Endothelial cell of umbilical vein (primary cell): ENCODE data around the gene ATP6V1G3. TPM values are rescaled to one million over a fixed set of nuclear protein-coding genes. Genes with fewer than 3 reads are reported as not detected.
"Not testable (repeated sequence)": the region's sequence is repeated elsewhere in the genome, so short reads cannot be mapped to it uniquely, and the experiment has no call there.

Source experiments
- BruUV-seq: library from RNA; stranded (reverse); fragments of 400-500 nt; replicated peaks from 2 replicates; lab custom pipeline; 2021; lab: Mats Ljungman, UMichigan
- CTCF ChIA-PET: fragments of 300-600, 350-600 bp; sonication (Branson Sonifier 250); formaldehyde crosslinking; loops from one replicate; lab custom pipeline; 2021; ENCODE audit warnings: antibody characterized with exemption, inconsistent platforms; lab: Charles Lee
- POLR2A ChIA-PET: fragments of 300-600, 350-600 bp; sonication (Branson Sonifier 250); formaldehyde crosslinking; loops from one replicate; lab custom pipeline; 2021; ENCODE audit warnings: antibody characterized with exemption, inconsistent platforms; lab: Charles Lee
- DNase-seq: peaks from one replicate; pipeline ENCODE4 v3.0.0-alpha.2; 2011; ENCODE audit warnings: low read depth, low spot score
- FAIRE-seq: peaks from 2 replicates; lab custom pipeline; 2011; peaks lifted over from hg19 to GRCh38; lab: Jason Lieb, UNC
- H2AFZ ChIP-seq: 2 replicates; pipeline ENCODE4 v1.6.0; 2012; ENCODE audit warnings: low read depth, low read length, control low read depth, inconsistent platforms
- H3K27ac ChIP-seq: 2 replicates; pipeline ENCODE4 v1.5.1; 2011; ENCODE audit warnings: low read depth, mild to moderate bottlenecking, control low read depth, low read length, moderate library complexity; ENCODE audit not compliant: insufficient read depth
- H3K27me3 ChIP-seq, 2 experiments: 2 replicates each; pipeline versions ENCODE4 v1.6.0 to v1.6.1; 2011; ENCODE audit warnings: low read length in 2 of 2, mixed read lengths in 1 of 2; ENCODE audit not compliant: control insufficient read depth in 2 of 2, insufficient read depth in 2 of 2
- H3K36me3 ChIP-seq, 2 experiments: 2 replicates in 1 of 2; 3 replicates in 1 of 2; pipeline ENCODE4 v1.5.1; 2011; ENCODE audit warnings: low read length in 2 of 2, mild to moderate bottlenecking in 1 of 2, moderate library complexity in 1 of 2; ENCODE audit not compliant: control insufficient read depth in 2 of 2, insufficient read depth in 2 of 2; ENCODE audit errors: extremely low read depth in 1 of 2
- H3K4me1 ChIP-seq: 3 replicates; pipeline ENCODE4 v1.5.1; 2011; ENCODE audit warnings: mild to moderate bottlenecking, low read length; ENCODE audit not compliant: control insufficient read depth, insufficient read depth; ENCODE audit errors: extremely low read depth
- H3K4me2 ChIP-seq: 2 replicates; pipeline ENCODE4 v1.6.1; 2011; ENCODE audit warnings: low read length, control low read depth, mixed read lengths; ENCODE audit not compliant: insufficient read depth
- H3K4me3 ChIP-seq, 3 experiments: fragments of 200-600 bp in 1 of 3; sonication (generic), shearing (Covaris generic) in 1 of 3; replicated peaks in 1 of 3; 2 replicates each; pipeline ENCODE4 v1.5.1; 2011 to 2016; ENCODE audit warnings: control low read depth in 3 of 3, low read length in 3 of 3, mild to moderate bottlenecking in 2 of 3, inconsistent platforms in 1 of 3, low read depth in 1 of 3, moderate library complexity in 1 of 3; ENCODE audit not compliant: insufficient read depth in 1 of 3
- H3K79me2 ChIP-seq: 2 replicates; pipeline ENCODE4 v1.6.0; 2012; ENCODE audit warnings: low read length, inconsistent platforms; ENCODE audit not compliant: control insufficient read depth, insufficient read depth
- H3K9ac ChIP-seq: replicated peaks from 2 replicates; pipeline ENCODE3; 2011; ENCODE audit warnings: low read length, control low read depth; ENCODE audit not compliant: insufficient read depth; ENCODE audit errors: extremely low read depth
- H3K9me1 ChIP-seq: replicated peaks from 3 replicates; pipeline ENCODE4 v1.6.0; 2011; ENCODE audit warnings: mild to moderate bottlenecking, low read length; ENCODE audit not compliant: control insufficient read depth, insufficient read depth; ENCODE audit errors: extremely low read depth
- H3K9me3 ChIP-seq: replicated peaks from 2 replicates; pipeline ENCODE4 v1.5.1; 2012; ENCODE audit warnings: low read length, inconsistent platforms; ENCODE audit not compliant: control insufficient read depth, insufficient read depth
- H4K20me1 ChIP-seq: replicated peaks from 2 replicates; pipeline ENCODE3; 2011; ENCODE audit warnings: mild to moderate bottlenecking, low read length; ENCODE audit not compliant: control insufficient read depth, insufficient read depth; ENCODE audit errors: extremely low read depth
- EZH2 ChIP-seq: IDR thresholded peaks from 2 replicates; pipeline ENCODE4 v1.6.1; 2012; ENCODE audit warnings: borderline replicate concordance, low read depth, mild to moderate bottlenecking, moderate library complexity, low read length, inconsistent platforms; ENCODE audit not compliant: severe bottlenecking
- FOS ChIP-seq: IDR thresholded peaks from 2 replicates; pipeline ENCODE4 v1.6.1; 2011; ENCODE audit warnings: mild to moderate bottlenecking, low read length, moderate library complexity, borderline replicate concordance; ENCODE audit not compliant: insufficient read depth
- GATA2 ChIP-seq: IDR thresholded peaks from 2 replicates; pipeline ENCODE4 v1.7.0; 2011; ENCODE audit warnings: low read depth, mild to moderate bottlenecking, moderate library complexity, mixed read lengths, low read length; ENCODE audit not compliant: insufficient read length, insufficient read depth
- JUN ChIP-seq: IDR thresholded peaks from 2 replicates; pipeline ENCODE4 v1.6.1; 2011; ENCODE audit warnings: borderline replicate concordance, low read depth; ENCODE audit not compliant: insufficient read length, insufficient read depth
- MYC ChIP-seq: IDR thresholded peaks from one replicate; pipeline ENCODE4 v1.6.1; 2011; ENCODE audit warnings: mild to moderate bottlenecking, low read depth, low read length
- POLR2A ChIP-seq: IDR thresholded peaks from 2 replicates; pipeline ENCODE4 v1.6.1; 2012; ENCODE audit warnings: low read depth, mild to moderate bottlenecking, control low read depth, low read length
- POLR2AphosphoS5 ChIP-seq: IDR thresholded peaks from 2 replicates; pipeline ENCODE4 v1.6.1; 2012; ENCODE audit warnings: low read depth, mild to moderate bottlenecking, control low read depth, low read length, moderate library complexity; ENCODE audit not compliant: insufficient read depth
- dilution Hi-C: fragments of 300-500 bp; cut with MboI; formaldehyde crosslinking; loops from one replicate; pipeline ENCODE4 v1.15.0; 2019; ENCODE audit warnings: low sequenced_read_pairs; ENCODE audit not compliant: extremely low pct_ligation_motif_present
- intact Hi-C: fragments of 100-400 bp; cut with micrococcal nuclease; formaldehyde crosslinking; loops from one replicate; pipeline ENCODE4 v1.10.0; 2022
- polyA plus RNA-seq, 4 experiments: library from polyadenylated mRNA; depleted of rRNA in 3 of 4; stranded (reverse) in 3 of 4; unstranded in 1 of 4; fragments of >200 nt; gene quantifications; 2 replicates each; pipeline versions ENCODE4 v1.2.1 to v1.2.3, GENCODE V29; 2011 to 2012; ENCODE audit warnings: missing spikeins in 1 of 4
- total RNA-seq: library from RNA; stranded (reverse); gene quantifications from 2 replicates; pipeline ENCODE4 v1.2.3, GENCODE V29; 2021
- TF ChIP-seq, protein P1 (sequence below): IDR thresholded peaks from 2 replicates; pipeline ENCODE4 v1.6.1; 2011; ENCODE audit not compliant: insufficient read depth, insufficient read length
- TF ChIP-seq, protein P2 (sequence below), 2 donors: IDR thresholded peaks; 1 replicate in 1 of 2; 2 replicates in 1 of 2; pipeline ENCODE4 v1.5.1; 2011; ENCODE audit warnings: low read length in 2 of 2, mild to moderate bottlenecking in 2 of 2, moderate library complexity in 2 of 2, control low read depth in 1 of 2, inconsistent platforms in 1 of 2, low read depth in 1 of 2; ENCODE audit not compliant: insufficient read depth in 1 of 2; ENCODE audit errors: extremely low read depth in 1 of 2

The ATP6V1G3 gene
- total and polyA plus RNA-seq, 2 donors (not counting 3 experiments of a cell fraction or from before 2014, with no cell fraction given): not detected

DNA sequence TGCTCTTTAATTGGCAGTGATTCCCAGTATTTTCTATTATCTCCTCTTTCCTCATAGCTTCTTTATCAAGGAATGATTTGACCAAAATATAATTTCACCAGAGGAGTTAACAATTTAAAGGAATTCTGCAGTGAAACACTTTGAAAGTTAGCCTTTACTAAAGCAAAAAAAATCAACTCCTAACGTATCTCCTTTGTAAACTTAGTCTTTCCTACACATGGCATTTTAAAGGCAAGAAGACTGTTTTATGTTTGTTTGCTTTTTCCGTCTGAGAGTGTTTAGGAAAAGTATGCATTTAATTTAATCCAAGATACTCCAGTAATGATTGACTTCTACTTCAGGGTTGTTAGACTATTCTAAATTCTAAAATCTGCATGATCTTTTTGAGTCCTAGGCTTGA is 15.9 kb downstream of the ATP6V1G3 start:
- no peak overlapping the region for H3K4me3 ChIP-seq
- no peaks in the 10 kb centered on the region for H3K27me3 ChIP-seq
- H3K79me2 ChIP-seq: no peaks in the 10 kb centered on the region
- ChIA-PET POLR2A (no interaction called here), CTCF (interaction anchor here (1.0 kb wide), 1 partner anchor 162 kb away, joined by 3 read pairs; no protein-coding TSS in a partner anchor)
- dilution Hi-C loops (no loop called here), intact Hi-C loops (no loop called here)
- H3K4me2 ChIP-seq: no peak overlapping the region
- DNase-seq (no peak), FAIRE-seq (no peak)
- BruUV-seq: no TSS peak
- TF ChIP-seq MYC: no peak
- no peak for TF ChIP-seq POLR2A
- TF ChIP-seq POLR2AphosphoS5: no peak
- no peak for TF ChIP-seq EZH2
- TF ChIP-seq, protein P1, sequence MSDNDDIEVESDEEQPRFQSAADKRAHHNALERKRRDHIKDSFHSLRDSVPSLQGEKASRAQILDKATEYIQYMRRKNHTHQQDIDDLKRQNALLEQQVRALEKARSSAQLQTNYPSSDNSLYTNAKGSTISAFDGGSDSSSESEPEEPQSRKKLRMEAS: no peak
- TF ChIP-seq, protein P2, sequence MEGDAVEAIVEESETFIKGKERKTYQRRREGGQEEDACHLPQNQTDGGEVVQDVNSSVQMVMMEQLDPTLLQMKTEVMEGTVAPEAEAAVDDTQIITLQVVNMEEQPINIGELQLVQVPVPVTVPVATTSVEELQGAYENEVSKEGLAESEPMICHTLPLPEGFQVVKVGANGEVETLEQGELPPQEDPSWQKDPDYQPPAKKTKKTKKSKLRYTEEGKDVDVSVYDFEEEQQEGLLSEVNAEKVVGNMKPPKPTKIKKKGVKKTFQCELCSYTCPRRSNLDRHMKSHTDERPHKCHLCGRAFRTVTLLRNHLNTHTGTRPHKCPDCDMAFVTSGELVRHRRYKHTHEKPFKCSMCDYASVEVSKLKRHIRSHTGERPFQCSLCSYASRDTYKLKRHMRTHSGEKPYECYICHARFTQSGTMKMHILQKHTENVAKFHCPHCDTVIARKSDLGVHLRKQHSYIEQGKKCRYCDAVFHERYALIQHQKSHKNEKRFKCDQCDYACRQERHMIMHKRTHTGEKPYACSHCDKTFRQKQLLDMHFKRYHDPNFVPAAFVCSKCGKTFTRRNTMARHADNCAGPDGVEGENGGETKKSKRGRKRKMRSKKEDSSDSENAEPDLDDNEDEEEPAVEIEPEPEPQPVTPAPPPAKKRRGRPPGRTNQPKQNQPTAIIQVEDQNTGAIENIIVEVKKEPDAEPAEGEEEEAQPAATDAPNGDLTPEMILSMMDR (IDR thresholded peaks at IDR 0.05; ENCODE audit: extremely low read depth in 1 of 2, insufficient read depth in 1 of 2, low read depth in 1 of 2, low read length in 2 of 2): no peak
- TF ChIP-seq GATA2: no peak
- TF ChIP-seq JUN: no peak
- TF ChIP-seq FOS: no peak
- H3K9ac ChIP-seq: no peak overlapping the region
- peaks cover 19% of the 10 kb centered on the region for H3K4me1 ChIP-seq
- no peak overlapping the region for H3K27ac ChIP-seq
- no peaks in the 10 kb centered on the region for H3K36me3 ChIP-seq
- no peaks in the 10 kb centered on the region for H3K9me1 ChIP-seq
- no peaks in the 10 kb centered on the region for H4K20me1 ChIP-seq
- H2AFZ ChIP-seq: no peak overlapping the region
- no peaks in the 10 kb centered on the region for H3K9me3 ChIP-seq

DNA sequence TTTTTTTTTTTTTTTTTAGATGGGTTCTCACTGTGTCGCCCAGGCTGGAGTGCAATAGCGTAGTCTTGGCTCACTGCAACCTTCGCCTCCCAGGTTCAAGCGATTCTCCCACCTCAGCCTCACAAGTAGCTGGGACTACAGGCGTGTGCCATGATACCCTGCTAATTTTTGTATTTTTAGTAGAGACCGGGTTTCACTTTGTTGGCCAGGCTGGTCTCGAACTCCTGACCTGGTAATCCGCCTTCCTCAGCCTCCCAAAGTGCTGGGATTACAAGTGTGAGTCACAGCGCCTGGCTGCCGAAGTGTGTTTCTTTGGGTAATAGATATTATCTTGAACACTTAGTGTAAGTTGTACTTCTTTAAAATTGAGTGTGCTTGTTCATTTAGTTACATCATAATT is 16.4 kb downstream of the ATP6V1G3 start:
- BruUV-seq: not testable (repeated sequence)

More for the DNA sequence above, 16.4 kb downstream of the ATP6V1G3 start:
- H3K9me1 ChIP-seq, DNase-seq, FAIRE-seq, H3K9ac ChIP-seq, H3K9me3 ChIP-seq, intact Hi-C loops, H3K36me3 ChIP-seq, H2AFZ ChIP-seq, dilution Hi-C loops, H3K4me3 ChIP-seq, H4K20me1 ChIP-seq, H3K27ac ChIP-seq, H3K27me3 ChIP-seq, POLR2A ChIA-PET, H3K79me2 ChIP-seq, H3K4me2 ChIP-seq: not testable (repeated sequence)
- peaks cover 14% of the 10 kb centered on the region for H3K4me1 ChIP-seq
- CTCF ChIA-PET: interaction anchor here (1.0 kb wide), 1 partner anchor 162 kb away, joined by 3 read pairs; no protein-coding TSS in a partner anchor
